ENCODE results near the gene BHLHE40. TPM values are rescaled to one million over a fixed set of nuclear protein-coding genes. Genes with fewer than 3 reads are reported as not detected.

Gene BHLHE40
- total and polyA plus RNA-seq, 2 of the 13 experiments (the other 11 are each of a cell fraction or from before 2014, with no cell fraction given), result 1.8 to 51.0 TPM

DNA sequence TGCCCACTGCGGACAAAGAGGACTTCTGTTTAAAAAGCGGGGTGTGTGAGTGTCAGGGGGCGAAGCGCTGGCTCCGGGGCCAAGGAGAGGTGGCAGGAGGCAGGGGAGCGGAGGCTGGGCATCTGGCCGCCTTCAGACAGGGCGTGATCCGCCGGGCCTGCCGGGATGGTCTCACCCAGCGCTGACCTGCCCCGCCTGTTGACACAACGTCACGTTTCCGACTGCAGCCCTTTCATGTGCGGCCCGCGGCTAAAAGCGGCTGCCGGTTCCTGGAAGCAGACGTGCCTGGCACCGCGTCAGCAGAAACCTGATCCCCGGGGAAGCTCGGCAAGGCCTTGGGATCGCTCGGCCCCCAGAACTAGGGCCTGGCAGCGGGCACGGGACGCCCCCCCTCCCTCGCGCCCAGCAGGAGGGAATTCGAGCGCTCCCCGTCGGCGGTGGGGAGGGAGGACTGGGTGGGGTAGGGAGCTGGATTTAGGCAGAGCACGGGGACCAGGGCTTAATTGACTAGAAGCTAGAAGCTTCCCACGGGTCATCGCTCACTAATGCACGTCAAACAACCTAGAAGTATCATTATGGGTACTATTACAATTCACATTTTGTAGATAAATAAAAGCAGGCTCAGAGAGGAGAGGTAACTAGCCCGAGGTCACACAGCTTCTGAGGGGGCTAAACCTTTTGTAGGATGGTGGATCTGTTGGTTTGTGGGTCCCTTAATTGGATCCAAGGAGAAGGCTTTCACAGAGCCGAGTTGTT is 7.7 kb downstream of the BHLHE40 start:
- H3K4me1 ChIP-seq (ENCODE audit: insufficient read depth, low read length), result peaks cover 66% of the 10 kb centered on the region
- no TSS peak for BruUV-seq (replicated peaks)
- TF ChIP-seq SOX6 (IDR thresholded peaks at IDR 0.05), result no peak
- peak; percentile 98 for TF ChIP-seq SOX6 (CRISPR knock-in tag; IDR thresholded peaks at IDR 0.05)
- peak; percentile 88; the same call in 1 of the 2 replicates for TF ChIP-seq ZNF569 (CRISPR knock-in tag; IDR thresholded peaks at IDR 0.05; ENCODE audit: borderline replicate concordance)
- TF ChIP-seq ZBTB7B (CRISPR knock-in tag; IDR thresholded peaks at IDR 0.05), result peak; percentile 97
- peak; percentile 90; the same call in 1 of the 2 replicates for TF ChIP-seq ZNF782 (CRISPR knock-in tag; IDR thresholded peaks at IDR 0.05; ENCODE audit: borderline replicate concordance)
- TF ChIP-seq, protein P1, sequence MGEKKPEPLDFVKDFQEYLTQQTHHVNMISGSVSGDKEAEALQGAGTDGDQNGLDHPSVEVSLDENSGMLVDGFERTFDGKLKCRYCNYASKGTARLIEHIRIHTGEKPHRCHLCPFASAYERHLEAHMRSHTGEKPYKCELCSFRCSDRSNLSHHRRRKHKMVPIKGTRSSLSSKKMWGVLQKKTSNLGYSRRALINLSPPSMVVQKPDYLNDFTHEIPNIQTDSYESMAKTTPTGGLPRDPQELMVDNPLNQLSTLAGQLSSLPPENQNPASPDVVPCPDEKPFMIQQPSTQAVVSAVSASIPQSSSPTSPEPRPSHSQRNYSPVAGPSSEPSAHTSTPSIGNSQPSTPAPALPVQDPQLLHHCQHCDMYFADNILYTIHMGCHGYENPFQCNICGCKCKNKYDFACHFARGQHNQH (CRISPR knock-in tag; IDR thresholded peaks at IDR 0.05), result peak; percentile 99
- TF ChIP-seq SIN3A (IDR thresholded peaks at IDR 0.05; ENCODE audit: borderline replicate concordance, low read depth, low read length), result peak; percentile 77; the same call in 1 of the 2 replicates
- TF ChIP-seq, protein P2, sequence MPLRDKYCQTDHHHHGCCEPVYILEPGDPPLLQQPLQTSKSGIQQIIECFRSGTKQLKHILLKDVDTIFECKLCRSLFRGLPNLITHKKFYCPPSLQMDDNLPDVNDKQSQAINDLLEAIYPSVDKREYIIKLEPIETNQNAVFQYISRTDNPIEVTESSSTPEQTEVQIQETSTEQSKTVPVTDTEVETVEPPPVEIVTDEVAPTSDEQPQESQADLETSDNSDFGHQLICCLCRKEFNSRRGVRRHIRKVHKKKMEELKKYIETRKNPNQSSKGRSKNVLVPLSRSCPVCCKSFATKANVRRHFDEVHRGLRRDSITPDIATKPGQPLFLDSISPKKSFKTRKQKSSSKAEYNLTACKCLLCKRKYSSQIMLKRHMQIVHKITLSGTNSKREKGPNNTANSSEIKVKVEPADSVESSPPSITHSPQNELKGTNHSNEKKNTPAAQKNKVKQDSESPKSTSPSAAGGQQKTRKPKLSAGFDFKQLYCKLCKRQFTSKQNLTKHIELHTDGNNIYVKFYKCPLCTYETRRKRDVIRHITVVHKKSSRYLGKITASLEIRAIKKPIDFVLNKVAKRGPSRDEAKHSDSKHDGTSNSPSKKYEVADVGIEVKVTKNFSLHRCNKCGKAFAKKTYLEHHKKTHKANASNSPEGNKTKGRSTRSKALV (CRISPR knock-in tag; IDR thresholded peaks at IDR 0.05), result peak; percentile 89
- TF ChIP-seq EP300 (IDR thresholded peaks at IDR 0.05; ENCODE audit: low read depth in 2 of 2, low read length in 2 of 2), result peak; percentile 89 to 95; a peak in 3 of 4 replicates
- peak; percentile 98 for TF ChIP-seq EP300 (CRISPR knock-in tag; IDR thresholded peaks at IDR 0.05; ENCODE audit: borderline replicate concordance)
- TF ChIP-seq RBFOX2 (IDR thresholded peaks at IDR 0.05; ENCODE audit: low read depth, low read length), result peak; percentile 86
- TF ChIP-seq THAP9 (CRISPR knock-in tag; IDR thresholded peaks at IDR 0.05; ENCODE audit: borderline replicate concordance), result peak; percentile 82
- no peak for TF ChIP-seq ZBTB7A (CRISPR knock-in tag; IDR thresholded peaks at IDR 0.05)
- peak; percentile 99 for TF ChIP-seq POGK (CRISPR knock-in tag; conservative IDR thresholded peaks at IDR 0.05)
- TF ChIP-seq SRSF1 (optimal IDR thresholded peaks at IDR 0.05; ENCODE audit: low read depth, low read length), result peak; percentile 49

More for the DNA sequence above, 7.7 kb downstream of the BHLHE40 start:
- WGBS (ENCODE audit: low lambda C conversion rate), result 18% methylated on average over 5 of the region's 44 CpGs
- FAIRE-seq (no peak), DNase-seq (ENCODE audit: low spot score) (peak; percentile 94), ATAC-seq (peak; percentile 91)
- in situ Hi-C loops (cut with HindIII; ENCODE audit: extremely low pct_ligation_motif_present, low pct_unique_long_range_greater_than_20kb), result no loop called here
- no peak overlapping the region for H2AFZ ChIP-seq (ENCODE audit: low read length)
- H3K79me2 ChIP-seq (ENCODE audit: insufficient read depth, low read length), result peaks cover 27% of the 10 kb centered on the region
- H4K20me1 ChIP-seq (ENCODE audit: insufficient read depth, low read length), result peaks cover 25% of the 10 kb centered on the region
- H3K27ac ChIP-seq (ENCODE audit: extremely low read length, insufficient read depth, low read length), result peak overlapping the region; percentile 66
- ChIA-PET CTCF (ENCODE audit: low intra/inter-chr PET ratio, low total read pairs) (interaction anchor here (1.4 kb wide), 1 partner anchor 12 kb away, joined by 4 read pairs; no protein-coding TSS in a partner anchor), POLR2A (interaction anchor here (1.1 to 1.4 kb wide), 3 partner anchors 9 to 235 kb away, joined by 3 to 9 read pairs (median 3); no protein-coding TSS in a partner anchor)
- H3K4me3 ChIP-seq (replicated peaks in 1 of 3; ENCODE audit: insufficient read depth in 1 of 3, low read depth in 2 of 3, low read length in 3 of 3), result peak overlapping the region; percentile 33 to 54 (median 40); a peak in 5 of 6 replicates
- H3K9me3 ChIP-seq (ENCODE audit: low read length), result no peaks in the 10 kb centered on the region
- peak overlapping the region; percentile 42 for H3K9ac ChIP-seq (ENCODE audit: insufficient read depth, low read depth, low read length)
- peaks cover 9 to 23% of the 10 kb centered on the region in 2 experiments for H3K36me3 ChIP-seq (replicated peaks in 1 of 2; ENCODE audit: control insufficient read depth in 1 of 2, insufficient read depth in 2 of 2, low read length in 2 of 2)
- H3K27me3 ChIP-seq (ENCODE audit: control insufficient read depth in 1 of 2, insufficient read depth in 2 of 2, low read length in 2 of 2), result no peaks in the 10 kb centered on the region
- peak overlapping the region; percentile 91 for H3K4me2 ChIP-seq (ENCODE audit: low read depth, low read length)
- intact Hi-C loops (cut with micrococcal nuclease; ENCODE audit: unreplicated experiment), result loop anchor here (2.0 to 10.0 kb wide), 2 partner anchors 40 to 198 kb away; partner anchors contain the start of gene EDEM1
